Right atrium auricular region (tissue), 2 donors: ENCODE data around the gene TLCD3A. TPM values are rescaled to one million over a fixed set of nuclear protein-coding genes. Genes with fewer than 3 reads are reported as not detected.

Experiments
- DNase-seq: peaks from one replicate; pipeline ENCODE4 v3.0.0-alpha.2; 2019; ENCODE audit warnings: low spot score
- H3K27ac ChIP-seq, 2 donors: fragments of 200-600 bp; sonication (generic); 1 replicate in 1 of 2; 2 replicates in 1 of 2; pipeline ENCODE4 v1.5.1; 2016 to 2019
- H3K27me3 ChIP-seq, 2 donors: fragments of 200-600 bp; sonication (generic); one replicate each; pipeline versions ENCODE4 v1.5.1 to v1.6.0; 2017 to 2019
- H3K36me3 ChIP-seq: fragments of 200-600 bp; sonication (generic); one replicate; pipeline ENCODE4 v1.5.1; 2016
- H3K4me1 ChIP-seq, 2 donors: fragments of 200-600 bp; sonication (generic); one replicate each; pipeline versions ENCODE4 v1.5.1 to v1.6.0; 2017 to 2019
- H3K4me3 ChIP-seq, 2 donors: fragments of 200-600 bp; sonication (generic); 1 replicate in 1 of 2; 2 replicates in 1 of 2; pipeline ENCODE4 v1.5.1; 2017 to 2019; ENCODE audit warnings: mild to moderate bottlenecking in 1 of 2, moderate library complexity in 1 of 2
- H3K9me3 ChIP-seq, 2 donors: fragments of 200-600 bp; sonication (generic); one replicate each; pipeline ENCODE4 v1.5.1; 2019
- total RNA-seq, 2 donors: library from RNA; depleted of rRNA; stranded (reverse); fragments of >200 nt; gene quantifications; one replicate each; pipeline ENCODE4 v1.1.0, GENCODE V29; 2016
- TF ChIP-seq, protein P1 (sequence below), 2 donors: fragments of 200-600 bp; sonication (generic); IDR thresholded peaks; one replicate each; pipeline ENCODE4 v1.5.1; 2019; ENCODE audit warnings: antibody characterized with exemption in 2 of 2

The TLCD3A gene
- total RNA-seq, 2 donors from 2014 or later, result 1.5 to 4.8 TPM

DNA sequence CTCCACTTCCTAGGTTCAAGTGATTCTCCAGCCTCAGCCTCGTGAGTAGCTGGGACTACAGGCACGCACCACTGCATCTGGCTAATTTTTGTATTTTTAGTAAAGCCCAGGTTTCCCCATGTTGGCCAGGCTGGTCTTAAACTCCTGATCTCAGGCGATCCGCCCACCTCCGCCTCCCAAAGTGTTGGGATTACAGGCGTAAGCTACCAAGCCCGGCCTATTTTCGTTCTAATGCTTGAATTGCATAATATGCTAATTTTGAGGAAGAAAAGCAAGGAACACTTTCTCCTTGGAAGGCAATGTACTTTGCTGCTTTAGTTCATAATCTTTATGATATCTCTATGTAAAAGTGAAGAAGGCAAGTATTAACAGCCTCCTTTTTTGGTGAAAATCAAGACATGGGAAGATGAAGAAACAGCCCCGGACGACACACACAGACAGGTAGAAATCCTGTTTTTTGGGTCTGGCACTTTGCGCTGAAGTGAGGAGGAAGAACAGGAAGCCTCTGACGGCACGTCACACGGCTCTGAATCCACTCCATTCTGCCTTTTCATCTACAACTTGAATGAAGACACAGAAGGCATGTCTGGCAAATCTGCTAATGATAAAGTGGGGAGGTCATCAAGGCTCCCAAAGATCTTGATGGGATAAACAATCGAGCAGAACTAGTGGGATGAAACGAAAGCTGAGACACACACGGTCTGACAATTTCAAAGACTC is 42.7 kb upstream of the TLCD3A start:
- H3K36me3 ChIP-seq, result peaks cover 29% of the 10 kb centered on the region
- H3K27ac ChIP-seq, result no peak overlapping the region
- no peaks in the 10 kb centered on the region for H3K27me3 ChIP-seq
- DNase-seq, result no peak
- no peaks in the 10 kb centered on the region for H3K9me3 ChIP-seq
- H3K4me1 ChIP-seq, result no peaks in the 10 kb centered on the region
- H3K4me3 ChIP-seq, result no peak overlapping the region
- TF ChIP-seq, protein P1, sequence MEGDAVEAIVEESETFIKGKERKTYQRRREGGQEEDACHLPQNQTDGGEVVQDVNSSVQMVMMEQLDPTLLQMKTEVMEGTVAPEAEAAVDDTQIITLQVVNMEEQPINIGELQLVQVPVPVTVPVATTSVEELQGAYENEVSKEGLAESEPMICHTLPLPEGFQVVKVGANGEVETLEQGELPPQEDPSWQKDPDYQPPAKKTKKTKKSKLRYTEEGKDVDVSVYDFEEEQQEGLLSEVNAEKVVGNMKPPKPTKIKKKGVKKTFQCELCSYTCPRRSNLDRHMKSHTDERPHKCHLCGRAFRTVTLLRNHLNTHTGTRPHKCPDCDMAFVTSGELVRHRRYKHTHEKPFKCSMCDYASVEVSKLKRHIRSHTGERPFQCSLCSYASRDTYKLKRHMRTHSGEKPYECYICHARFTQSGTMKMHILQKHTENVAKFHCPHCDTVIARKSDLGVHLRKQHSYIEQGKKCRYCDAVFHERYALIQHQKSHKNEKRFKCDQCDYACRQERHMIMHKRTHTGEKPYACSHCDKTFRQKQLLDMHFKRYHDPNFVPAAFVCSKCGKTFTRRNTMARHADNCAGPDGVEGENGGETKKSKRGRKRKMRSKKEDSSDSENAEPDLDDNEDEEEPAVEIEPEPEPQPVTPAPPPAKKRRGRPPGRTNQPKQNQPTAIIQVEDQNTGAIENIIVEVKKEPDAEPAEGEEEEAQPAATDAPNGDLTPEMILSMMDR (IDR thresholded peaks at IDR 0.05), result no peak

DNA sequence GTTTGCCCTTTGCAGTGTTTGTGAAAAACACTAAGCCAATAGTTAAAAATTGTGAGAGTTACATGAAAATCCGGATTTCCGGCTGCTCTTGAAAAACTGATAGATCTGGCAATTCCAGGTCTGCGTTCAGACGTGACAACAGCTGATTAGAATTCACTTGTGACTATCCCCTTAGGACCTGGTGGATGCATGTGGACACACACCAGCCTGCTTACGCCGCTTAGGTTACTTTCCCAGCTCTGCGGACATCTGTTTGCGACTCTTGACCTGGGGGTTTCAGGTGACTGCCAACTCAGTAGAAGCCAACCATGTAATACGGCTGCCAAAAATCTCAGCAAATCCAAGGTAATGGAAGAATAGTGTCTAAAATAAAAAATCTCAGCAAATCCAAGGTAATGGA is 42.0 kb upstream of the TLCD3A start:
- peaks cover 30% of the 10 kb centered on the region for H3K36me3 ChIP-seq
- no peak overlapping the region for H3K4me3 ChIP-seq
- H3K4me1 ChIP-seq, result no peaks in the 10 kb centered on the region
- no peak for DNase-seq
- no peaks in the 10 kb centered on the region for H3K9me3 ChIP-seq
- no peaks in the 10 kb centered on the region for H3K27me3 ChIP-seq
- no peak overlapping the region for H3K27ac ChIP-seq
- TF ChIP-seq, protein P1 (IDR thresholded peaks at IDR 0.05), result no peak

DNA sequence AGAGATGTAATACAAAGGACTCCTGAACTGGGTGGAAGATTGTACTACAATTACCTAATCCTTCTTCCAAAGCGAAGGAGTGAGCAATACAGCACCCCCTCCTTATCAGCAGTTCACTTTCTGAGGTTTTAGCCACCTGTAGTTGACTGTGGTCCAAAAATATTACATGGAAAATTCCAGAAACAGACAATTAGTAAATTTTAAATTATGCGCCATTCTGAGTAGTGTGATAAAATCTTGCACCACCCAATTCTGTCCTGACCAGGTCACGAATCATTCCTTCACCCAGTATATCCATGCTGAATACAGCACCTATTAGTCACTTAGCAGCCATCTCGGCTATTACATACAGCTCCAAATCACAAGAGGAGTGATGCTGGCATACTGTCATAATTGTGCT is 41.0 kb upstream of the TLCD3A start:
- H3K27me3 ChIP-seq, result no peaks in the 10 kb centered on the region
- H3K4me3 ChIP-seq, result no peak overlapping the region
- no peak for DNase-seq
- H3K27ac ChIP-seq, result no peak overlapping the region
- peaks cover 39% of the 10 kb centered on the region for H3K36me3 ChIP-seq
- no peaks in the 10 kb centered on the region for H3K9me3 ChIP-seq
- TF ChIP-seq, protein P1 (IDR thresholded peaks at IDR 0.05), result no peak
- no peaks in the 10 kb centered on the region for H3K4me1 ChIP-seq

DNA sequence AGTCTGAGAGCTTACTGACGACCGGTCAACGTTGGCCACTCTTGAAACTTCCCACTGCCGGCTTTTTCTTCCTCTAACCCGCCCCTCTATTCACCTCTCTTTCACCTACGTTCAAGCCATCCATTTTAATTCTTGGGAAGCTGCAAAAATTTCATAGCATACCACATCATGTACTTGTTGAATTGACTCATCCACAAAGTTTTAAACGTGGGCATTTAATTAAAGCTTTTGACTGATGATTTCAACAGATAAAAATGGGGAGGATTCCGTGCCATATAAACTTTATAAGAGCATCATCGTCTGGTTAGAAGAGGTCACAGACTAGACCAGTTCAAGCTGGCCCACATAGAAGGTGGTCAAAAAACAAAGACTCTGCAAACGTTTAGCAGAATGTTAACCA is 40.3 kb upstream of the TLCD3A start:
- Histone ChIP-seq H3K9me3 (no peaks in the 10 kb centered on the region), H3K27ac (no peak overlapping the region), H3K27me3 (no peaks in the 10 kb centered on the region), H3K4me1 (no peaks in the 10 kb centered on the region), H3K4me3 (no peak overlapping the region), H3K36me3 (peaks cover 45% of the 10 kb centered on the region)
- TF ChIP-seq, protein P1 (IDR thresholded peaks at IDR 0.05), result no peak
- no peak for DNase-seq

DNA sequence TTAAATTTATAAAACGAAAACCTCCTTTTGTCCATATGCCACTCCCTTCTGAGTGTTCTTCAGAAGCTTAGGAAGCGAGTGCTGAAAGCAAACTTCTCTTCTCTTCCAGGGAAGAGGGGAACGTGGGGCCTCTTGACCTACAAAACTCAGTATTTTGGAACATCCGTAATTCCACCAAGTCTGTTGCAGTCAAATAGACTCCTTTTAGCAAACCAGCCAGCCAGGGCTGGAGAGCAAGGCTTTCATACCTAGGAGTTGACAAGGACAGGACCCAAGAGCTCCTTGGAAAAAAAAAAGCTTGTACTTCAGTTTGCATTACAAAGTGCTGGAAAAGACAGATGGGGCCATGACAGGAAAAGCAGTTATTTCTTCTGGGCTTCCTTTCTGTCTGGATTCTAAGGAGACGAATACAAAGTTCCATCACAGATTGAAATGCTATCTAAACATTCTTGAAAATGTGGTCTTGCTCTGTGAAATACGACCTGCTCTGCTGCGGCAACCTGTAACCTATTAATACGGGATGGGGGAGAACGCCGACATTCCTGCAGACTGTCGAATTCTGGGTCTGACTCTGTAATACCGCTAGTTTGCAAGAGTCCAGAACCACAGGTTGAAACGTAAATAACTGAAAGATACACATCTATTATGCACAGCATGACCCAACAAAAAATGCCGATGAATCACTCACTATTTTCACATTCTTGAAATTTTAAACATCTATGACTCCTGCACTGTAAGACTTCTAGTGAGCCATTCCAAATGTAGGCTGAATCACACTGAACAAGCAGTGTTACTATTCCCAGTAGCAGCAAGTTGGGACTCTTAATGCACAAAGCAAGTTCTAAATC is 38.4 kb upstream of the TLCD3A start:
- DNase-seq, result no peak
- TF ChIP-seq, protein P1 (IDR thresholded peaks at IDR 0.05), result no peak
- H3K27me3 ChIP-seq, result no peaks in the 10 kb centered on the region
- H3K36me3 ChIP-seq, result peaks cover 59% of the 10 kb centered on the region
- H3K4me3 ChIP-seq, result no peak overlapping the region
- H3K9me3 ChIP-seq, result no peaks in the 10 kb centered on the region
- H3K4me1 ChIP-seq, result no peaks in the 10 kb centered on the region
- no peak overlapping the region for H3K27ac ChIP-seq
